Transverse colon (tissue), 4 donors: ENCODE data around the gene TRAF6.

Experiments used
- POLR2AphosphoS5 ChIP-seq, 3 donors: sonication (generic); formaldehyde crosslinking; IDR thresholded peaks; one replicate each; pipeline ENCODE4 v1.6.1; 2016; ENCODE audit warnings: antibody characterized with exemption in 3 of 3
- TF ChIP-seq, protein P1 (sequence below), 5 experiments: fragments of 200-600 bp in 3 of 5; fragments of 450-650 bp in 2 of 5; sonication (generic) in 3 of 5; IDR thresholded peaks; 1 replicate in 2 of 5; 2 replicates in 3 of 5; pipeline ENCODE4 v1.5.1; 2016 to 2017; ENCODE audit warnings: antibody characterized with exemption in 5 of 5, inconsistent platforms in 3 of 5, mild to moderate bottlenecking in 2 of 5, moderate library complexity in 1 of 5

DNA sequence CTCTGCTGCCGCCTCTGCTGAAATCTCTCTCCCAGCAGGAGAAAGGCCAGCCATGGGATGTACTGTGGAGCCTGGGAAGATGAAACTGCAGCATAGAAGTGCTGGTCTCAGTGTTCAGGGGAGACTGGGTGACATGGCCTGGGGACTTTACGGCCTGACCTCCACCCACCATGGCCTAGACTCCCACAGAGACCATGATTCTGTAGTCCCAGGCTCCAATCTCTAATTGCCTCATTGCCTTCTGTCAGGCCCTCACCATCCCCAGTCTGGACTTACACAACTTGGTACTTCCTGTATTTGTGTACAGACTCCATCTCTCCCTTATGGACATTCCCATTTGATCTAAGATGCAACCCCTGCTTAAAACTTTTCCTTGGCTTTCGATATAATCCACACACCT is 43.1 kb downstream of the TRAF6 start:
- TF ChIP-seq POLR2AphosphoS5 (IDR thresholded peaks at IDR 0.05): peak in 1 of 3 donors; percentile 6
- TF ChIP-seq, protein P1, sequence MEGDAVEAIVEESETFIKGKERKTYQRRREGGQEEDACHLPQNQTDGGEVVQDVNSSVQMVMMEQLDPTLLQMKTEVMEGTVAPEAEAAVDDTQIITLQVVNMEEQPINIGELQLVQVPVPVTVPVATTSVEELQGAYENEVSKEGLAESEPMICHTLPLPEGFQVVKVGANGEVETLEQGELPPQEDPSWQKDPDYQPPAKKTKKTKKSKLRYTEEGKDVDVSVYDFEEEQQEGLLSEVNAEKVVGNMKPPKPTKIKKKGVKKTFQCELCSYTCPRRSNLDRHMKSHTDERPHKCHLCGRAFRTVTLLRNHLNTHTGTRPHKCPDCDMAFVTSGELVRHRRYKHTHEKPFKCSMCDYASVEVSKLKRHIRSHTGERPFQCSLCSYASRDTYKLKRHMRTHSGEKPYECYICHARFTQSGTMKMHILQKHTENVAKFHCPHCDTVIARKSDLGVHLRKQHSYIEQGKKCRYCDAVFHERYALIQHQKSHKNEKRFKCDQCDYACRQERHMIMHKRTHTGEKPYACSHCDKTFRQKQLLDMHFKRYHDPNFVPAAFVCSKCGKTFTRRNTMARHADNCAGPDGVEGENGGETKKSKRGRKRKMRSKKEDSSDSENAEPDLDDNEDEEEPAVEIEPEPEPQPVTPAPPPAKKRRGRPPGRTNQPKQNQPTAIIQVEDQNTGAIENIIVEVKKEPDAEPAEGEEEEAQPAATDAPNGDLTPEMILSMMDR (IDR thresholded peaks at IDR 0.05): no peak
